ENCODE measurements around the gene RPTOR. TPM values are rescaled to one million over a fixed set of nuclear protein-coding genes. Genes with fewer than 3 reads are reported as not detected.

The RPTOR gene
- total and polyA plus RNA-seq, 12 donors = 7.9 to 30.3 (median 25.6) TPM

- TF ChIP-seq CTCF (IDR thresholded peaks at IDR 0.05) = no peak
- Histone ChIP-seq H3K4me3 (no peak overlapping the region), H3K4me1 (no peaks in the 10 kb centered on the region), H3K9me3 (no peaks in the 10 kb centered on the region), H3K27me3 (no peaks in the 10 kb centered on the region), H3K36me3 (peaks cover 0 to 2% (median 0%) of the 10 kb centered on the region in 9 donors), H3K27ac (no peak overlapping the region)
- DNase-seq (no peak), ATAC-seq (no peak)
- WGBS, 2 donors = 88 to 91% methylated on average over 13 of the region's 13 CpGs
- intact Hi-C loops (cut with DNase I) = no loop called here
Observed at GRCh38 chr17:80689129-80689619, 144.5 kb downstream of the RPTOR start.

GRCh38 chr17:80691784-80692183 lies 147.1 kb downstream of the RPTOR start:
- Histone ChIP-seq H3K4me3 (no peak overlapping the region), H3K36me3 (no peaks in the 10 kb centered on the region), H3K9me3 (no peaks in the 10 kb centered on the region), H3K27me3 (no peaks in the 10 kb centered on the region), H3K4me1 (peaks cover 0 to 13% (median 8%) of the 10 kb centered on the region in 9 donors), H3K27ac (no peak overlapping the region)
- WGBS, 2 donors = 97 to 98% methylated on average over 10 of the region's 10 CpGs
- no peak for DNase-seq
- TF ChIP-seq CTCF (IDR thresholded peaks at IDR 0.05) = no peak
- no peak for ATAC-seq
- intact Hi-C loops (cut with DNase I) = no loop called here

GRCh38 chr17:80692931-80693467 lies 148.4 kb downstream of the RPTOR start:
- no peak for TF ChIP-seq CTCF (IDR thresholded peaks at IDR 0.05)
- Histone ChIP-seq H3K4me3 (no peak overlapping the region), H3K27ac (no peak overlapping the region), H3K36me3 (no peaks in the 10 kb centered on the region), H3K4me1 (peaks cover 0 to 16% (median 8%) of the 10 kb centered on the region in 9 donors), H3K27me3 (no peaks in the 10 kb centered on the region), H3K9me3 (no peaks in the 10 kb centered on the region)
- DNase-seq (no peak), ATAC-seq (no peak)
- intact Hi-C loops (cut with DNase I) = no loop called here
- 90 to 93% methylated on average over 13 of the region's 13 CpGs for WGBS, 2 donors

- ATAC-seq (peak in 1 of 8 donors; percentile 8), DNase-seq (no peak)
- no peak overlapping the region for H3K4me3 ChIP-seq
- H3K27ac ChIP-seq = no peak overlapping the region
- no peaks in the 10 kb centered on the region for H3K27me3 ChIP-seq
- peaks cover 0 to 16% (median 8%) of the 10 kb centered on the region in 9 donors for H3K4me1 ChIP-seq
- intact Hi-C loops (cut with DNase I) = no loop called here
- no peaks in the 10 kb centered on the region for H3K36me3 ChIP-seq
- no peaks in the 10 kb centered on the region for H3K9me3 ChIP-seq
- 90 to 93% methylated on average over 12 of the region's 12 CpGs for WGBS, 2 donors
- TF ChIP-seq CTCF (IDR thresholded peaks at IDR 0.05) = no peak
Observed at GRCh38 chr17:80693511-80693910, 148.9 kb downstream of the RPTOR start.
